ENCODE data around the gene ATOH8. TPM values are rescaled to one million over a fixed set of nuclear protein-coding genes. Genes with fewer than 3 reads are reported as not detected.

ATOH8 gene
- total RNA-seq, 1 donor from 2014 or later, result 2.2 TPM

DNA sequence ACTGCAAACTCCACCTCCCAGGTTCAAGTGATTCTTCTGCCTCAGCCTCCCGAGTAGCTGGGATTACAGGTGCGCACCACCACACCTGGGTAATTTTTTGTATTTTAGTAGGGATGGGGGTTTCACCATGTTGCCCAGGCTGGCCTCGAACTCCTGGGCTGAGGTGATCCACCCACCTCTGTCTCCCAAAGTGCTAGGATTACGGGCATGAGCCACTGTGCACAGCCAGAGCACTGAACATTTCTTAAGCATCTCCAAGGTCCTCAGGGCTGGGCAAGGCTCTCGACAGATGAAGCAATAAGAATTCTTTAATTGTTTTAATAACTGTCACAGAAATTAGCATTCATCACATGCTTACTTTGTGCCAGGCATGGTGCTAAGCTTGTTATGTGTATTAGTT, 4.1 kb downstream of the ATOH8 start:
- Mint-ChIP-seq H3K4me1 (ENCODE audit: low read depth) (peaks cover 25% of the 10 kb centered on the region), H3K27ac (ENCODE audit: unreplicated experiment) (no peak overlapping the region), H3K27me3 (ENCODE audit: low read depth) (peaks cover 28% of the 10 kb centered on the region), H3K4me3 (ENCODE audit: unreplicated experiment) (no peak overlapping the region), H3K36me3 (ENCODE audit: low read depth) (no peaks in the 10 kb centered on the region), H3K9me3 (ENCODE audit: low read depth) (no peaks in the 10 kb centered on the region)
- no peak for DNase-seq (ENCODE audit: low spot score)
- TF ChIP-seq, protein P1, sequence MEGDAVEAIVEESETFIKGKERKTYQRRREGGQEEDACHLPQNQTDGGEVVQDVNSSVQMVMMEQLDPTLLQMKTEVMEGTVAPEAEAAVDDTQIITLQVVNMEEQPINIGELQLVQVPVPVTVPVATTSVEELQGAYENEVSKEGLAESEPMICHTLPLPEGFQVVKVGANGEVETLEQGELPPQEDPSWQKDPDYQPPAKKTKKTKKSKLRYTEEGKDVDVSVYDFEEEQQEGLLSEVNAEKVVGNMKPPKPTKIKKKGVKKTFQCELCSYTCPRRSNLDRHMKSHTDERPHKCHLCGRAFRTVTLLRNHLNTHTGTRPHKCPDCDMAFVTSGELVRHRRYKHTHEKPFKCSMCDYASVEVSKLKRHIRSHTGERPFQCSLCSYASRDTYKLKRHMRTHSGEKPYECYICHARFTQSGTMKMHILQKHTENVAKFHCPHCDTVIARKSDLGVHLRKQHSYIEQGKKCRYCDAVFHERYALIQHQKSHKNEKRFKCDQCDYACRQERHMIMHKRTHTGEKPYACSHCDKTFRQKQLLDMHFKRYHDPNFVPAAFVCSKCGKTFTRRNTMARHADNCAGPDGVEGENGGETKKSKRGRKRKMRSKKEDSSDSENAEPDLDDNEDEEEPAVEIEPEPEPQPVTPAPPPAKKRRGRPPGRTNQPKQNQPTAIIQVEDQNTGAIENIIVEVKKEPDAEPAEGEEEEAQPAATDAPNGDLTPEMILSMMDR (IDR thresholded peaks at IDR 0.05), result no peak

DNA sequence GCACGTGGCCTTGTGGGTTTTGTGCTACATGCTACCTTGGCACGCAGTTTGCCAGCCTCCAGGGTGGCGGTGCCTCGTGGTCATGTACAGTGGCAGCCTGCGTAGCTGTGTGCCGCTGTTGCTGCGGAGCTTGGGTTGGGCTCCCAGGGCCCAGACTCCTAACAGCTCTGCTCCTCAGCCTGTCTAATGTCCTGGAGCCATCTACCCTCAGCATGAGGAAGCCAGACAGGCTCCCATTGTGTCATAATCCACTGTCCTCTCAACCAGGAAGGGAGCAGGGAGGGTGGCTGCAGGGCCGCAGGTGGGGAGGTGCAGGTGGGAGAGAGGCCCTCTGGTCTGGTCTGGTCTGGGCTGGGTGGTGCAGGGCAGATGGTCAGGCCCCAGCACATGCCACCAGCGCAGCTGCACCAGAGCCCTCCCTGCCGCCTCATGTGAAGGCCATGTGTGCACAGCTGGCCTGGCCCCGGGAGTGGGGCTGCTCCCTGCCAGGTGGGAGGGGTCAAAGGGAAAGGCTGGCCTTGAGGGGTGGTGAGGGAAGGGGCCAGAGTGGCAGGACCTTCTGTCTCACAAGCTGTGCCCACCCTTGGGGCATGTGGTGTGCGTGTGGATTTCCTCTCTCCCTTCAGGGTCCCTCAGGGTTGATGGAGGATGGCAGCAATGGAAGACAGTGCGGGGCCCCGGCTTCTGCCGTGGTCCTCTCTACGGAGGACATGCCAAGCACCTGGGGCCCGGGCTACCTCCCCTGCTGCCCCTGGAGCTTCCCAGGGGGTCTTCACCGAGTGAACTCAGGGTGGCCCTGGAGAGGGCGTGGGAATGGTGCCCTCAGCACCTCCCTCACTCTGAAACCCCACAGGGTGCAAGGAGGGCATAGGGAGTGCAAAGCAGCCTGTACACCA, 4.8 kb downstream of the ATOH8 start:
- Mint-ChIP-seq H3K27me3 (ENCODE audit: low read depth) (peaks cover 33% of the 10 kb centered on the region), H3K4me3 (ENCODE audit: unreplicated experiment) (no peak overlapping the region), H3K4me1 (ENCODE audit: low read depth) (peaks cover 27% of the 10 kb centered on the region), H3K27ac (ENCODE audit: unreplicated experiment) (no peak overlapping the region), H3K36me3 (ENCODE audit: low read depth) (no peaks in the 10 kb centered on the region), H3K9me3 (ENCODE audit: low read depth) (no peaks in the 10 kb centered on the region)
- no peak for DNase-seq (ENCODE audit: low spot score)
- TF ChIP-seq, protein P1 (IDR thresholded peaks at IDR 0.05), result no peak

GRCh38 chr2:85759257-85759613, 5.4 kb downstream of the ATOH8 start:
- Mint-ChIP-seq H3K27me3 (ENCODE audit: low read depth) (peaks cover 34% of the 10 kb centered on the region), H3K9me3 (ENCODE audit: low read depth) (no peaks in the 10 kb centered on the region), H3K4me3 (ENCODE audit: unreplicated experiment) (no peak overlapping the region), H3K4me1 (ENCODE audit: low read depth) (peaks cover 27% of the 10 kb centered on the region), H3K27ac (ENCODE audit: unreplicated experiment) (no peak overlapping the region), H3K36me3 (ENCODE audit: low read depth) (no peaks in the 10 kb centered on the region)
- DNase-seq (ENCODE audit: low spot score), result no peak
- TF ChIP-seq, protein P1 (IDR thresholded peaks at IDR 0.05), result no peak

- no peaks in the 10 kb centered on the region for H3K36me3 Mint-ChIP-seq (ENCODE audit: low read depth)
- no peak overlapping the region for H3K4me3 Mint-ChIP-seq (ENCODE audit: unreplicated experiment)
- no peak overlapping the region for H3K27ac Mint-ChIP-seq (ENCODE audit: unreplicated experiment)
- H3K4me1 Mint-ChIP-seq (ENCODE audit: low read depth), result peaks cover 22% of the 10 kb centered on the region
- TF ChIP-seq, protein P1 (IDR thresholded peaks at IDR 0.05), result no peak
- H3K27me3 Mint-ChIP-seq (ENCODE audit: low read depth), result peaks cover 39% of the 10 kb centered on the region
- DNase-seq (ENCODE audit: low spot score), result no peak
- no peaks in the 10 kb centered on the region for H3K9me3 Mint-ChIP-seq (ENCODE audit: low read depth)
Measured at GRCh38 chr2:85760371-85760770, 6.6 kb downstream of the ATOH8 start.

DNA sequence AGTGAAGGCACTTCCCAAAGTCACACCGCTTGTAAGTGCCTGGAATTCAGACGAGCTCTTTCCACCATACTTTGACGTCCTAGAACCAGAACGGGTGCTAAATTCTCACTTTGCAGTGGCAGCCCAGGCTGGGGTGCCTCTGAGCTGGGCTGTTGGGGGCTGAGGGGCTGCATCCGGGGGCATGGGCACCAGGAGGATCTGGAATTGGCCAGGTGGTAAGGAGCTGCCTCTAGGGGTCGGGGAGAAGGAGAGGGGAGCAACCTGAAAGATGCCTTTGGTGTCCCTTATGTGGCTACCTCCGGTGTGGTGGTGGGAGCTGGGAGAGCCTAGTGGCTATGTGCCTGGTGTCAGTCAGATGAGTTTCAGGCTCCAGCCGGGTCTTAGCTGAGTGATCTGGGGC, 7.1 kb downstream of the ATOH8 start:
- H3K4me3 Mint-ChIP-seq (ENCODE audit: unreplicated experiment), result no peak overlapping the region
- H3K9me3 Mint-ChIP-seq (ENCODE audit: low read depth), result no peaks in the 10 kb centered on the region
- no peak overlapping the region for H3K27ac Mint-ChIP-seq (ENCODE audit: unreplicated experiment)
- TF ChIP-seq, protein P1 (IDR thresholded peaks at IDR 0.05), result no peak
- H3K36me3 Mint-ChIP-seq (ENCODE audit: low read depth), result no peaks in the 10 kb centered on the region
- peaks cover 40% of the 10 kb centered on the region for H3K27me3 Mint-ChIP-seq (ENCODE audit: low read depth)
- no peak for DNase-seq (ENCODE audit: low spot score)
- peaks cover 23% of the 10 kb centered on the region for H3K4me1 Mint-ChIP-seq (ENCODE audit: low read depth)

Data from chondrocyte (in vitro differentiated cells).